ENCODE measurements around the gene DENND4C.

The DENND4C gene

DNA sequence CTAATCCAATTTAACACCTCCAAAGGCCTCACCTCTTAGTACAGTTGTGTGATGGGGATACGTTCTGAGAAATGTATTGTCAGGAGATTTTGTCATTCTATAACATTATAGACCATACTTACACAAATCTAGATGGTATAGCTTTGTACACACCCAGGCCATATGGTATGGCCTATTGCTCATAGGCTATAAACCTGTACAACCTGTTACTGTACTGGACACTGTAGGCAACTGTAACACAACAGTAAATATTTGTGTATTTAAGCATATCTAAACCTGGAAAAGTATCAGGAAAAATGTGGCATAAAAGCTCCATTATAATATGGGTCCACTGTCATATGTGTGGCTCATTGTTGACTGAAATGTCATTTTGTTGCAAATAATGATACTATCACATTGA lies 190.4 kb downstream of the DENND4C start:
- no peak for DNase-seq

Data from CD4-positive, alpha-beta T cell treated with Interleukin-17A for 1 hour (primary cell).